H1 (cell line): ENCODE data around the gene TUT7. TPM values are rescaled to one million over a fixed set of nuclear protein-coding genes. Genes with fewer than 3 reads are reported as not detected.

ENCODE experiments used
- CEBPB ChIP-seq: IDR thresholded peaks from 2 replicates; pipeline ENCODE4 v1.6.1; 2012; ENCODE audit warnings: low read depth, low read length
- CHD2 ChIP-seq: IDR thresholded peaks from 2 replicates; pipeline ENCODE4 v1.6.1; 2012; ENCODE audit warnings: low read length, improper control_type of control experiment
- JUND ChIP-seq: IDR thresholded peaks from 2 replicates; pipeline ENCODE4 v1.6.1; 2011; ENCODE audit warnings: mild to moderate bottlenecking, improper control_type of control experiment, low read length
- POLR2A ChIP-seq, 2 experiments: IDR thresholded peaks; 1 replicate in 1 of 2; 2 replicates in 1 of 2; pipeline ENCODE4 v1.6.1; 2011; ENCODE audit warnings: low read depth in 2 of 2, low read length in 2 of 2, mild to moderate bottlenecking in 2 of 2; ENCODE audit errors: control extremely low read depth in 1 of 2
- SP1 ChIP-seq: IDR thresholded peaks from 2 replicates; pipeline ENCODE4 v1.6.1; 2011; ENCODE audit warnings: low read depth, low read length
- polyA plus RNA-seq, 7 experiments: library from polyadenylated mRNA; depleted of rRNA in 3 of 7; stranded (reverse) in 5 of 7; unstranded in 2 of 7; fragments of >200 nt in 5 of 7; fragments of 200-250 nt in 2 of 7; gene quantifications; 1 replicate in 5 of 7; 2 replicates in 1 of 7; 4 replicates in 1 of 7; pipeline versions ENCODE4 v1.2.1 to v1.2.3, GENCODE V29; 2011 to 2013; ENCODE audit warnings: missing spikeins in 2 of 7, mixed read lengths in 2 of 7
- total RNA-seq: library from RNA; stranded (reverse); fragmentation: NEBNext Ultra II Directional; extraction: Animal tissue kit (Norgen Biotek cat#: 25700); gene quantifications from 2 replicates; pipeline ENCODE4 v1.2.1, GENCODE V29; 2021
- TF ChIP-seq, protein P1 (sequence below), 3 experiments: IDR thresholded peaks; 1 replicate in 2 of 3; 2 replicates in 1 of 3; pipeline versions ENCODE4 v1.5.1 to v1.6.1; 2011; ENCODE audit warnings: low read length in 3 of 3, mild to moderate bottlenecking in 3 of 3, inconsistent platforms in 2 of 3, low read depth in 1 of 3, moderate library complexity in 1 of 3; ENCODE audit not compliant: insufficient read depth in 1 of 3; ENCODE audit errors: control extremely low read depth in 1 of 3

The TUT7 gene
- total and polyA plus RNA-seq, 2 of the 8 experiments (the other 6 are each of a cell fraction or from before 2014, with no cell fraction given), result 4.8 to 19.3 TPM

DNA sequence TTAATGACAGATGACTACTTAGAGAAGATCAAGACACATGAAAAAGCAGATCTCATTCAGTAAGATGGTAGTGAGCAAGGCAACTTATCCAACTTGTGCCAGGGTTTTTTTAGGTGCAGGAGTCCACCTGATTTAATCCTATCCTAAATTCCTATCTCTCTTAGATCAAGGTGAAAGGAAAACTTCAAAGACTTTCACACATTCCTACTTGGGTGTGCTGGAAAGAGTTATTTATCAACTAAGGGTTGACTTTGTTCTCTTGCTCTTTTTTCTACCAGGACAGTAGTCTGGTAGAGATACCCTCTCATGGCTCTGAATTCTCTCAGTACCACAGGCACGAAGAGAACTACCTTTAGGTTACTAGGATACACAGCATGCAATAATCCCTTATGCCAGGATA lies 18.2 kb downstream of the TUT7 start (continued):
- TF ChIP-seq CEBPB (no peak), CHD2 (no peak), JUND (no peak), POLR2A (IDR thresholded peaks at IDR 0.05; ENCODE audit: control extremely low read depth in 1 of 2, low read depth in 2 of 2, low read length in 2 of 2) (no peak), SP1 (no peak)
- TF ChIP-seq, protein P1, sequence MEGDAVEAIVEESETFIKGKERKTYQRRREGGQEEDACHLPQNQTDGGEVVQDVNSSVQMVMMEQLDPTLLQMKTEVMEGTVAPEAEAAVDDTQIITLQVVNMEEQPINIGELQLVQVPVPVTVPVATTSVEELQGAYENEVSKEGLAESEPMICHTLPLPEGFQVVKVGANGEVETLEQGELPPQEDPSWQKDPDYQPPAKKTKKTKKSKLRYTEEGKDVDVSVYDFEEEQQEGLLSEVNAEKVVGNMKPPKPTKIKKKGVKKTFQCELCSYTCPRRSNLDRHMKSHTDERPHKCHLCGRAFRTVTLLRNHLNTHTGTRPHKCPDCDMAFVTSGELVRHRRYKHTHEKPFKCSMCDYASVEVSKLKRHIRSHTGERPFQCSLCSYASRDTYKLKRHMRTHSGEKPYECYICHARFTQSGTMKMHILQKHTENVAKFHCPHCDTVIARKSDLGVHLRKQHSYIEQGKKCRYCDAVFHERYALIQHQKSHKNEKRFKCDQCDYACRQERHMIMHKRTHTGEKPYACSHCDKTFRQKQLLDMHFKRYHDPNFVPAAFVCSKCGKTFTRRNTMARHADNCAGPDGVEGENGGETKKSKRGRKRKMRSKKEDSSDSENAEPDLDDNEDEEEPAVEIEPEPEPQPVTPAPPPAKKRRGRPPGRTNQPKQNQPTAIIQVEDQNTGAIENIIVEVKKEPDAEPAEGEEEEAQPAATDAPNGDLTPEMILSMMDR (IDR thresholded peaks at IDR 0.05; ENCODE audit: control extremely low read depth in 1 of 3, insufficient read depth in 1 of 3, low read depth in 1 of 3, low read length in 3 of 3), result no peak
